H1 (cell line): ENCODE measurements around the gene SNX13. TPM values are rescaled to one million over a fixed set of nuclear protein-coding genes. Genes with fewer than 3 reads are reported as not detected.

Experiments used
- CTCF ChIA-PET: fragments of 300-600 bp; sonication (Branson Sonifier 250); formaldehyde crosslinking; loops from one replicate; lab custom pipeline; 2021; ENCODE audit not compliant: partially characterized antibody; lab: Charles Lee
- POLR2A ChIA-PET: fragments of 300-600 bp; sonication (Branson Sonifier 250); formaldehyde crosslinking; loops from one replicate; lab custom pipeline; 2021; ENCODE audit warnings: inconsistent platforms; ENCODE audit not compliant: partially characterized antibody; lab: Charles Lee
- DNase-seq, 2 experiments: peaks; one replicate each; pipeline versions ENCODE4 v3.0.0 to v3.0.0-alpha.2; 2010 to 2022; ENCODE audit warnings: low spot score in 2 of 2, low read depth in 1 of 2, mixed read lengths in 1 of 2
- FAIRE-seq: peaks from 2 replicates; lab custom pipeline; 2011; peaks lifted over from hg19 to GRCh38; lab: Jason Lieb, UNC
- H2AFZ ChIP-seq: 2 replicates; pipeline ENCODE4 v1.8.1; 2012; ENCODE audit warnings: low read length, inconsistent platforms
- H2AK5ac ChIP-seq: 2 replicates; pipeline ENCODE4 v1.6.1; 2013; ENCODE audit warnings: low read depth, low read length
- H2BK120ac ChIP-seq: replicated peaks from 2 replicates; pipeline ENCODE3; 2013; ENCODE audit warnings: low read depth, low read length, inconsistent platforms
- H2BK12ac ChIP-seq: 2 replicates; pipeline ENCODE4 v1.6.1; 2013; ENCODE audit warnings: low read depth, low read length
- H2BK15ac ChIP-seq: 2 replicates; pipeline ENCODE4 v1.6.1; 2013; ENCODE audit warnings: low read length
- H2BK20ac ChIP-seq: 2 replicates; pipeline ENCODE4 v1.6.1; 2013; ENCODE audit warnings: low read length
- H2BK5ac ChIP-seq: 2 replicates; pipeline ENCODE4 v1.6.1; 2013; ENCODE audit warnings: low read depth, low read length
- H3K14ac ChIP-seq: 2 replicates; pipeline ENCODE4 v1.6.1; 2013; ENCODE audit warnings: inconsistent platforms; ENCODE audit not compliant: insufficient read length
- H3K18ac ChIP-seq: 2 replicates; pipeline ENCODE4 v1.6.1; 2013; ENCODE audit warnings: low read length; ENCODE audit errors: extremely low read depth
- H3K23ac ChIP-seq: 2 replicates; pipeline ENCODE4 v1.6.1; 2013; ENCODE audit warnings: inconsistent platforms; ENCODE audit not compliant: insufficient read length
- H3K23me2 ChIP-seq: 2 replicates; pipeline ENCODE4 v1.6.1; 2013; ENCODE audit warnings: low read depth, low read length
- H3K27ac ChIP-seq: 2 replicates; pipeline ENCODE4 v1.6.1; 2011; ENCODE audit warnings: low read depth, low read length, inconsistent platforms
- H3K27me3 ChIP-seq, 4 experiments: replicated peaks in 1 of 4; 1 replicate in 1 of 4; 2 replicates in 3 of 4; pipeline versions ENCODE4 v1.6.1 to v1.8.1; 2011 to 2013; ENCODE audit warnings: low read length in 3 of 4, mild to moderate bottlenecking in 3 of 4, inconsistent platforms in 2 of 4, mixed read lengths in 2 of 4, moderate library complexity in 1 of 4; ENCODE audit not compliant: control insufficient read depth in 3 of 4, insufficient read depth in 3 of 4; ENCODE audit errors: extremely low read depth in 1 of 4
- H3K36me3 ChIP-seq, 4 experiments: 2 replicates each; pipeline versions ENCODE4 v1.6.1 to v1.8.1; 2011 to 2013; ENCODE audit warnings: mild to moderate bottlenecking in 4 of 4, low read length in 3 of 4, moderate library complexity in 2 of 4, control low read depth in 1 of 4, inconsistent platforms in 1 of 4; ENCODE audit not compliant: insufficient read depth in 4 of 4, control insufficient read depth in 2 of 4
- H3K4ac ChIP-seq: replicated peaks from 2 replicates; pipeline ENCODE3; 2013; ENCODE audit warnings: low read length, low read depth, mixed read lengths, inconsistent platforms; ENCODE audit not compliant: insufficient read length
- H3K4me1 ChIP-seq, 4 experiments: replicated peaks in 1 of 4; 1 replicate in 1 of 4; 2 replicates in 3 of 4; pipeline versions ENCODE4 v1.6.1 to v1.8.1; 2011 to 2013; ENCODE audit warnings: low read length in 3 of 4, inconsistent platforms in 2 of 4, mixed read lengths in 1 of 4; ENCODE audit not compliant: insufficient read depth in 4 of 4, control insufficient read depth in 3 of 4
- H3K4me2 ChIP-seq, 2 experiments: 2 replicates each; pipeline versions ENCODE4 v1.6.1 to v1.8.1; 2011 to 2013; ENCODE audit warnings: low read depth in 2 of 2, low read length in 2 of 2, control low read depth in 1 of 2, inconsistent platforms in 1 of 2, mild to moderate bottlenecking in 1 of 2; ENCODE audit not compliant: insufficient read depth in 1 of 2
- H3K4me3 ChIP-seq, 4 experiments: fragments of 200-600, 300-600 bp in 1 of 4; sonication (generic), shearing (Covaris generic), sonication (Bioruptor Twin) in 1 of 4; 2 replicates each; pipeline versions ENCODE4 v1.5.1 to v1.8.1; 2011 to 2016; ENCODE audit warnings: low read length in 4 of 4, low read depth in 3 of 4, control low read depth in 2 of 4, inconsistent platforms in 2 of 4, mild to moderate bottlenecking in 2 of 4, mixed read lengths in 1 of 4, moderate library complexity in 1 of 4; ENCODE audit not compliant: insufficient read depth in 2 of 4; ENCODE audit errors: extremely low read depth in 1 of 4
- H3K56ac ChIP-seq: replicated peaks from 2 replicates; pipeline ENCODE3; 2013; ENCODE audit warnings: low read depth, mild to moderate bottlenecking, mixed read lengths, low read length, inconsistent platforms; ENCODE audit not compliant: insufficient read length
- H3K79me1 ChIP-seq: 2 replicates; pipeline ENCODE4 v1.6.1; 2013; ENCODE audit warnings: low read depth, low read length, control low read depth
- H3K79me2 ChIP-seq, 2 experiments: 2 replicates each; pipeline versions ENCODE4 v1.6.1 to v1.8.1; 2012 to 2013; ENCODE audit warnings: low read length in 2 of 2, mild to moderate bottlenecking in 2 of 2, inconsistent platforms in 1 of 2; ENCODE audit not compliant: insufficient read depth in 2 of 2, control insufficient read depth in 1 of 2
- H3K9ac ChIP-seq, 4 experiments: replicated peaks in 1 of 4; 1 replicate in 1 of 4; 2 replicates in 3 of 4; pipeline versions ENCODE4 v1.6.1 to v1.8.1; 2011 to 2013; ENCODE audit warnings: low read depth in 3 of 4, low read length in 3 of 4, control low read depth in 2 of 4, mild to moderate bottlenecking in 2 of 4, moderate library complexity in 2 of 4, inconsistent platforms in 1 of 4; ENCODE audit errors: extremely low read depth in 1 of 4
- H3K9me3 ChIP-seq, 2 experiments: 2 replicates each; pipeline versions ENCODE4 v1.6.1 to v1.8.1; 2012 to 2013; ENCODE audit warnings: mild to moderate bottlenecking in 2 of 2, moderate library complexity in 2 of 2, control low read depth in 1 of 2, inconsistent platforms in 1 of 2, low read depth in 1 of 2, low read length in 1 of 2, mixed read lengths in 1 of 2; ENCODE audit not compliant: insufficient read depth in 2 of 2
- H4K20me1 ChIP-seq, 2 experiments: replicated peaks in 1 of 2; 2 replicates each; pipeline versions ENCODE3 to v1.8.1; 2011 to 2013; ENCODE audit warnings: inconsistent platforms in 2 of 2, low read length in 2 of 2, mild to moderate bottlenecking in 1 of 2; ENCODE audit not compliant: insufficient read depth in 2 of 2, control insufficient read depth in 1 of 2
- H4K5ac ChIP-seq: 2 replicates; pipeline ENCODE4 v1.6.1; 2013; ENCODE audit warnings: low read length, low read depth, mixed read lengths, inconsistent platforms; ENCODE audit not compliant: insufficient read length
- H4K8ac ChIP-seq: 2 replicates; pipeline ENCODE4 v1.8.0; 2013; ENCODE audit warnings: mild to moderate bottlenecking, moderate library complexity, low read length, inconsistent platforms; ENCODE audit not compliant: insufficient read depth; ENCODE audit errors: extremely low read depth
- H4K91ac ChIP-seq: replicated peaks from 2 replicates; pipeline ENCODE3; 2013; ENCODE audit warnings: low read length, mixed read lengths, inconsistent platforms; ENCODE audit not compliant: insufficient read length
- CBX8 ChIP-seq: fragments of 300-800, 300-1000 bp; sonication (generic); IDR thresholded peaks from 2 replicates; pipeline ENCODE4 v1.7.1; 2016; ENCODE audit warnings: low read depth, low read length, borderline replicate concordance
- CHD1 ChIP-seq: IDR thresholded peaks from 2 replicates; pipeline ENCODE4 v1.6.1; 2012; ENCODE audit warnings: low read depth, low read length, improper control_type of control experiment
- CTCF ChIP-seq, 3 experiments: IDR thresholded peaks; 1 replicate in 2 of 3; 2 replicates in 1 of 3; pipeline versions ENCODE4 v1.5.1 to v1.6.1; 2011; ENCODE audit warnings: low read length in 3 of 3, mild to moderate bottlenecking in 3 of 3, inconsistent platforms in 2 of 3, low read depth in 1 of 3, moderate library complexity in 1 of 3; ENCODE audit not compliant: insufficient read depth in 1 of 3; ENCODE audit errors: control extremely low read depth in 1 of 3
- JUN ChIP-seq: IDR thresholded peaks from 2 replicates; pipeline ENCODE4 v1.6.1; 2011; ENCODE audit warnings: low read depth, mild to moderate bottlenecking, improper control_type of control experiment, low read length
- RAD21 ChIP-seq, 2 experiments: IDR thresholded peaks in 1 of 2; conservative IDR thresholded peaks in 1 of 2; 2 replicates each; pipeline ENCODE4 v1.6.1; 2011; ENCODE audit warnings: low read depth in 2 of 2, low read length in 2 of 2, improper control_type of control experiment in 1 of 2, inconsistent platforms in 1 of 2, mild to moderate bottlenecking in 1 of 2, moderate library complexity in 1 of 2
- SP2 ChIP-seq: IDR thresholded peaks from 2 replicates; pipeline ENCODE4 v1.6.1; 2012; ENCODE audit warnings: mild to moderate bottlenecking, low read length, inconsistent platforms
- SRF ChIP-seq: IDR thresholded peaks from 2 replicates; pipeline ENCODE4 v1.6.1; 2011; ENCODE audit warnings: mild to moderate bottlenecking, low read depth, low read length, moderate library complexity
- TAF1 ChIP-seq: IDR thresholded peaks from 2 replicates; pipeline ENCODE4 v1.6.1; 2011; ENCODE audit warnings: mild to moderate bottlenecking, low read depth, low read length
- WGBS, 2 experiments: shearing (Covaris generic) in 1 of 2; methylation state at CpG; one replicate each; pipeline versions ENCODE4 v1.1.6 to v1.1.7; 2013 to 2015; ENCODE audit warnings: low lambda C conversion rate in 2 of 2, mixed read lengths in 2 of 2, inconsistent platforms in 1 of 2, low coverage in 1 of 2, missing lambda C conversion rate in 1 of 2; ENCODE audit not compliant: insufficient replicate concordance in 2 of 2, insufficient coverage in 1 of 2, insufficient read length in 1 of 2; ENCODE audit errors: extremely low coverage in 1 of 2, missing lambda C conversion rate in 1 of 2; 5-methylcytosine and 5-hydroxymethylcytosine counted together
- polyA plus RNA-seq, 7 experiments: library from polyadenylated mRNA; depleted of rRNA in 3 of 7; stranded (reverse) in 5 of 7; unstranded in 2 of 7; fragments of >200 nt in 5 of 7; fragments of 200-250 nt in 2 of 7; gene quantifications; 1 replicate in 5 of 7; 2 replicates in 1 of 7; 4 replicates in 1 of 7; pipeline versions ENCODE4 v1.2.1 to v1.2.3, GENCODE V29; 2011 to 2013; ENCODE audit warnings: missing spikeins in 2 of 7, mixed read lengths in 2 of 7
- total RNA-seq: library from RNA; stranded (reverse); fragmentation: NEBNext Ultra II Directional; extraction: Animal tissue kit (Norgen Biotek cat#: 25700); gene quantifications from 2 replicates; pipeline ENCODE4 v1.2.1, GENCODE V29; 2021

Gene SNX13
- total and polyA plus RNA-seq, 2 of the 8 experiments (the other 6 are each of a cell fraction or from before 2014, with no cell fraction given): 5.5 to 27.4 TPM

- no peak overlapping the region for H3K9ac ChIP-seq
- H3K27me3 ChIP-seq: no peaks in the 10 kb centered on the region
- WGBS, 2 experiments: 86% methylated on average over 1 of the region's 1 CpG; no CpG with 5 or more reads in 1 of the 2 experiments
- H2BK5ac ChIP-seq: no peak overlapping the region
- H3K56ac ChIP-seq: no peak overlapping the region
- DNase-seq: no peak
- no peak overlapping the region for H4K91ac ChIP-seq
- H3K4me2 ChIP-seq: no peak overlapping the region
- CTCF ChIA-PET: interaction anchor here (0.9 to 12.3 kb wide), 4 partner anchors 8 to 215 kb away, joined by 3 to 149 read pairs (median 4); no protein-coding TSS in a partner anchor
- no peaks in the 10 kb centered on the region for H3K36me3 ChIP-seq
- H3K23ac ChIP-seq: no peak overlapping the region
- TF ChIP-seq CBX8 (no peak), CHD1 (no peak), RAD21 (IDR thresholded peaks at IDR 0.05 in 1 of 2, conservative IDR thresholded peaks at IDR 0.05 in 1 of 2; ENCODE audit: low read depth in 2 of 2, low read length in 2 of 2) (no peak), SP2 (no peak), SRF (no peak), JUN (no peak), CTCF (IDR thresholded peaks at IDR 0.05; ENCODE audit: control extremely low read depth in 1 of 3, insufficient read depth in 1 of 3, low read depth in 1 of 3, low read length in 3 of 3) (no peak), TAF1 (no peak)
- no peak overlapping the region for H3K27ac ChIP-seq
- no peaks in the 10 kb centered on the region for H3K9me3 ChIP-seq
- H2BK20ac ChIP-seq: no peak overlapping the region
- H2BK120ac ChIP-seq: no peak overlapping the region
- H2BK12ac ChIP-seq: no peak overlapping the region
- no peaks in the 10 kb centered on the region for H3K4me1 ChIP-seq
- no peak overlapping the region for H4K8ac ChIP-seq
- no peak overlapping the region for H4K5ac ChIP-seq
- H3K79me1 ChIP-seq: no peaks in the 10 kb centered on the region
- no peak for FAIRE-seq
- no peaks in the 10 kb centered on the region for H4K20me1 ChIP-seq
- no peaks in the 10 kb centered on the region for H3K23me2 ChIP-seq
- POLR2A ChIA-PET: no interaction called here
- no peak overlapping the region for H3K4me3 ChIP-seq
- H3K14ac ChIP-seq: no peak overlapping the region
- H2AK5ac ChIP-seq: no peak overlapping the region
- H3K79me2 ChIP-seq: no peaks in the 10 kb centered on the region
- H3K18ac ChIP-seq: no peak overlapping the region
- no peak overlapping the region for H3K4ac ChIP-seq
- H2AFZ ChIP-seq: no peak overlapping the region
- no peak overlapping the region for H2BK15ac ChIP-seq
Measured at GRCh38 chr7:17986851-17987250, 46.6 kb upstream of the SNX13 start.
